Measurements from ENCODE around the gene AVPR1A.
"Not testable (repeated sequence)": the region's sequence is repeated elsewhere in the genome, so short reads cannot be mapped to it uniquely, and the experiment has no call there.

DNA sequence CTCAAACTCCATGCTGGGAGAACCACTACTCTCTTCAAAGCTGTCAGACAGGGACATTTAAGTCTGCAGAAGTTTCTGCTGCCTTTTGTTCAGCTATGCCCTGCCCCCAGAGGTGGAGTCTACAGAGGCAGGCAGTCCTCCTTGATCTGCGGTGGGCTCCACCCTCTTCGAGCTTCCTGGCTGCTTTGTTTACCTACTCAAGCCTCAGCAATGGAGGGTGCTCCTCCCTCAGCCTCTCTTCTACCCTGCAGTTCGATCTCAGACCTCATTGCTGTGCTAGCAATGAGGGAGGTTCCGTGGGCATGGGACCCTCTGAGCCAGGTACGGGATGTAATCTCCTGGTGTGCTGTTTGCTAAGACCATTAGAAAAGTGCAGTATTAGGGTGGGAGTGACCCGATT is 16.7 kb upstream of the AVPR1A start:
- TF ChIP-seq, protein P1, sequence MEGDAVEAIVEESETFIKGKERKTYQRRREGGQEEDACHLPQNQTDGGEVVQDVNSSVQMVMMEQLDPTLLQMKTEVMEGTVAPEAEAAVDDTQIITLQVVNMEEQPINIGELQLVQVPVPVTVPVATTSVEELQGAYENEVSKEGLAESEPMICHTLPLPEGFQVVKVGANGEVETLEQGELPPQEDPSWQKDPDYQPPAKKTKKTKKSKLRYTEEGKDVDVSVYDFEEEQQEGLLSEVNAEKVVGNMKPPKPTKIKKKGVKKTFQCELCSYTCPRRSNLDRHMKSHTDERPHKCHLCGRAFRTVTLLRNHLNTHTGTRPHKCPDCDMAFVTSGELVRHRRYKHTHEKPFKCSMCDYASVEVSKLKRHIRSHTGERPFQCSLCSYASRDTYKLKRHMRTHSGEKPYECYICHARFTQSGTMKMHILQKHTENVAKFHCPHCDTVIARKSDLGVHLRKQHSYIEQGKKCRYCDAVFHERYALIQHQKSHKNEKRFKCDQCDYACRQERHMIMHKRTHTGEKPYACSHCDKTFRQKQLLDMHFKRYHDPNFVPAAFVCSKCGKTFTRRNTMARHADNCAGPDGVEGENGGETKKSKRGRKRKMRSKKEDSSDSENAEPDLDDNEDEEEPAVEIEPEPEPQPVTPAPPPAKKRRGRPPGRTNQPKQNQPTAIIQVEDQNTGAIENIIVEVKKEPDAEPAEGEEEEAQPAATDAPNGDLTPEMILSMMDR (IDR thresholded peaks at IDR 0.05) = not testable (repeated sequence)
- TF ChIP-seq EZH2 (IDR thresholded peaks at IDR 0.05; ENCODE audit: borderline replicate concordance, insufficient read depth, low read depth, low read length, poor library complexity, severe bottlenecking) = not testable (repeated sequence)

All from B cell (primary cell).